NCI-H345 (cell line): Measurements from ENCODE around the gene CEP83.
A peak's percentile ranks its signal among the peaks of the same experiment; 100 is the strongest.
"Not testable (repeated sequence)": the region's sequence is repeated elsewhere in the genome, so short reads cannot be mapped to it uniquely, and the experiment has no call there.

Experiments
- DNase-seq: peaks from one replicate; lab custom pipeline; 2025; lab: John Stamatoyannopoulos, UW

CEP83 gene

DNA sequence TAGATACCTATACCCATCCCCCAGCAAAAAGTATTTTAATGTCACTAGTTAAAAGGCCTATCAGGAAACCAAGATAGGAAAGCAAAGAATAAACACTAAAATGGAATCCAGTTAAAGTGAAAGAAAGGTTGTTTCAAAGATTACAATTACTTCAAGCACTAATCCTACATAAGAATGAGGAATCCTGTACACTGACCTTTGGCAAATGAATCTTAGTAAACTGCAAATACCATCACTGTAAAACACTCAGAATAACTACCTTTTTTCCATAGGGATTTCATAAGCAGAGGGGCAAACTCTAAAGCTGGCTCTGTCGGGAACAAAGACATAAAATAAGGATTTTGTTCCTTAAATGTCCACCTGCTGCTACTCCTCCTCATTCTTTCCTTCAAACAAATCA lies 25.9 kb downstream of the CEP83 start:
- no peak for DNase-seq

DNA sequence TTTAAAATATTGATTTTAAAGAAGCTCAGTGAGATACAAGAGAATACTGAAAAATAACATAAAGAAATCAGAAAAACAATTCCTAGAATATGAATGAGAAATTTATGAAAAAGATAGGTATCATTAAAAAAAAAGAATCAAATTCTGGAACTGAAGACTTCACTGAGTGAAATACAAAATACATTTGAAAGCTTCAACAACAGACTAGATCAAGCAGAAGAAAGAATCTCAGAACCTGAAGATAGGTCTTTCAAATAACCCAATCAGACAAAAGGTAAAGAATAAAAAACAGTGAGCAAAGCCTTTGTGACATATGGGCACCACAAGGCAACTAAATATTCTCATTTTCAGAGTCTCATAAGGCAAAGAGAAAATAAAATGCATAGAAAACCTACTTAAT lies 29.4 kb downstream of the CEP83 start:
- DNase-seq = no peak

DNA sequence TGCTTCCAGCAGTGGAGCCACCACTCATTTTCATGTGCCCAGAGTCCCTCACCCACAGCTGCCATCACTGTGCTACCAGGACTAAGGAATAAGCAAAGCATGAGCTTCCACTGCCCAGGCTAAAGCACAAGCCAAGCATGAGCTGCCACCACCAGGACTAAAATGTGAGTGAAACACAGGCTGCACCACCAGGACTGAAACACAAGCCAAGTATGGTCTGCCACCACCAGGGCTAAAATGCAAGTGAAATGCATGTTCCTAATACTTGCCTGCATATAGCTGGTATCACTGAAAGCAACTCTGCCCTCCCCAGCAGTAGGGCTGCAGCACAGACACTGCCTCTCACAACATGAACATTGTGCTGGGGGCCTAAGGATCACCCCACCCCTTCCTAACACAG lies 30.0 kb downstream of the CEP83 start:
- DNase-seq = no peak

DNA sequence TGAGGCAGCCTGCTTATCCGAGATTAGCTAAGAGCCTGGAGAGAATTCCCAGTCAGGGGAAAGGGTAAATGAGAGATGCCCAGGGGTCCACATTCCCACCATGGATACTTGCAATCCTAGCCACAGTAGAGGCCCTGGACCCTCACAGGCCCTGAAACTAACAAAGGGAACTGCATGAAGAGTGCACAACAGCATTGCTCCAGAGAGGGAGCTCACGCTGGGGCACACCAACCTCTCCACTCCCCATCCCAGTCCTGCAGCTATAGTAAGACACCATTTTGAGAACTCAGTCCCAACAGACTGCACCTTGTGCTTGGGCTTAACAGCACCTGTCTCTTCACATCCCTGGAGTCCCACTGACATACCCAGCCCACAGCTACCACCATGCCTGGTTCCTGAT lies 30.5 kb downstream of the CEP83 start:
- no peak for DNase-seq

DNA sequence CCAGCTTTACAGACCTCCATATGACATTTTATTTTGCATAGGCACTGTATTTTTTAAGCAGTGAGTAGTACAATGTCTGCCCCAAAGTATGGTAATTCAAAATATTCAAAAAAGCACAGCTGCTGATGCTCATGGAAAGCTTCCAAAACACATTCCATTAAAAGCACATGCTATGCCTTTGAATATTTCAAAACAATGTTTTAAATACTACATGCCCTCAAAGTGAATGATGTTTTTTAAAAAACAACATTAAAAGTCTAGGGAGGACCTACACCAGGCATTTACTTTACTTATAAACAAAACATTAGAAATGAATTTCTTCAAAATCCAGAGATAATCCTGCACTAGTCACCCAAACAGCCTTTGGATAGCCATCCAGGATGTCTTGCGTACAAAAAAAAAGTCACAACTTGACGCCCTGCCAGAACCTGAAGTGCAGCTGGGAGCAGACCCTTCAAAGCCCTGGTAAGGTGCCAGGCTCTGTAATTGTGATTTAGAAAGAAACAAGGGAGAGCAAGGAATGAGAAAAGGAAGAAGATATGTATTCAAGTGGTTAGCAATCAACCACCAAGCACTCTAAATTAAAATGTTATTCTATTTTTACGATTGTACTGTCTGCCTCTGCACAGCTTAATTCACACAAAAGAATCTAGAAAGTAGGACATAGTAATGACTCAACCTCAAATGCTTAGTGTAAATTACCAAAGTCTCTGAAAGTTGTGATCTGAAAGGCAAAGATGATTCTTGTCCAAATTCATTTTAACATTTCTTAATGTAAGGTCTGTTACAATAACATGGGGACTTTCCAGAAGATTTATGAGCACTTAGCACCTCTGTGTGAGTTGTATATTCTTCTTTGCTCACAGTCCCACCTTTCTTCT lies 31.9 kb downstream of the CEP83 start:
- peak; percentile 56 for DNase-seq

DNA sequence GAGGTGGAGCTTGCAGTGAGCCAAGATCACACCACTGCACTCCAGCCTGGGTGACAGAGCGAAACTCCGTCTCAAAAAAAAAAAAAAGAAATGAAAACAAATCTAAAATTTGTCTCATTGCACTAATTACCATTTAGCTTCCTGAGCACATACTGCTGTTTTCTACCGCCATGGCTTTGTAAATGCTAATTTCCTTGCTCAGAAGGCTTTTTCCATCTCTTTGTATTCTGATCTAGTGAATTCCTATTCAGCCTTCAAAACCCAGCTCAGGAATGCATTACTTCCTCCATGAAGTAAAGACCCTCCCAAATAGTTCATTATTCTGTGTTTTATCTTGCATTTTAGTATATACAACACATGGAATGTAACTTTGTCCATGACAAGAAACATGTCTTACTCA lies 33.6 kb downstream of the CEP83 start:
- no peak for DNase-seq

GRCh38 chr12:94424830-94425229 lies 34.8 kb downstream of the CEP83 start:
- not testable (repeated sequence) for DNase-seq

DNA sequence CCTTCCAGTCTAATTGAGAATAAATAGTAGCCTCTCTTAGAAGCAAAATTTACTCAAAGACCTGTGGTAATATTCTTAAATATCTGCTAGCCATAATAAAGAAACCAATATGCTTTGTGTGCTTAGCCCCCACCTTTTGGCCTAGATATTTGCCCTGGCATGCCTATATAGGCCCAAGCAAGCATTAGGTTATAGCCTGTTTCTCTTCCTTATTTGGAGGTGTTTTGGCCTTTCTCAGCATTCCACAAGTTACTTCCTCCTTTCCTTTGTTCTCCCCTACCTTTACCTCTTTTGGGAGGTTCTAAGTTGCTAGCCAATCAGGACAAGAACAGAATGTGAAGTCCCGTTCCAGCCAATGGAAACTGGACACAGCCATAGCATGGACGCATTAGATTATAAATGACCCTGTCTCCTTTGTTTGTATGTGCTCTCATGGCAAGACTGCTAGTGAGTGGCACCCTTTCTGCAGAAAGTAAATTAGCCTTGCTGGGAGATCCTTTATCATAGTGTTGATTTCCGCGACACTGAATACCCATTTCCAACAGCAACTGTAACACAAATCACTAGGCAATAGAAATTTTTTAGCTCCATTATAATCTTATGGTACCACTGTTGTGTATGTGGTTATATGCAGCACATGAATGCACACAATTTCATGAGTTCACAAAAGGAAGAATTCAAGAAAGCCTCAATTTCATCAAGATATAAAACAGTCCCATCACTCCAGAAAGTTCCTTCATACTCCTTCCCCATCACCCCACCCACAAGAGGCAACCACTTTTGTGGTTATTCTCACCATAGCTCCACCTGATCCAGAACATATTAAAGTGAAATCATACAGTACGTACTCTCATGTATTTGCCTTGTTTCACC lies 37.6 kb downstream of the CEP83 start:
- no peak for DNase-seq

DNA sequence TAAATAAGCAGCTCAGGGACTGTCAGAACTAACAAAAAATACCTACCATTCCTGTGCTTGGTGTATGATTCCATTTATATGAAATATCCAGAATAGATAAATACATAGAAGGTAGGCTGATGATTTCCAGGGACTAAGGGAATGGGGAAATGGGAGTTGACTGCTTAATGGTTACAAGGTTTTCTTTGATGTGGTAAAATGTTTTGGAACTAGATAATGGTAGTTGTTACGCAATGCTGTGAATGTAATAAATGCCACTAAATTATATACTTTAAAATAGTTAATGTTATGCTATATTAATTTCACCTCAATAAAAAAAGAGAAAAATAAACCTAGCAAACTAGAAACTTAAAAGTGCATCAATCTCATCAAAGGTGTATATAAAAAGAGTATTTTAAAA lies 41.1 kb downstream of the CEP83 start:
- no peak for DNase-seq

DNA sequence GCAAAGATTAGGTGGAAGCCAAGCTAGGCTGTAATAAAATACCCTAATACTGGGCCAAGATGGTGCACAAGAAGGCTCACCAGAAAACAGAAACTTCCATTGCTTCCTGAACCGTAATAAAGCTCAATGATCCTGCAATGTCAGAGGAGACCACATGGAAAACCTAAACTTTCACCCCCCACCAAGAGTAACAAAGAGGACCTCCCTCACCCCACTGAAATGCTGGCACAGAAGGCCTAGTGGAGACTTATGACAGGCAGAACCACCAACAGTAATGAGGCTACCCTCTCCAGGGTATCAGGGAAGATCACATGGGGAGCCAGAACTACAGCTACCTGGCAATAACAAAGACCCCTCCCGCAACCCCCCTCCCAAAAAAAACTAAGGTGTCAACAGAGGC lies 43.1 kb downstream of the CEP83 start:
- DNase-seq = no peak

DNA sequence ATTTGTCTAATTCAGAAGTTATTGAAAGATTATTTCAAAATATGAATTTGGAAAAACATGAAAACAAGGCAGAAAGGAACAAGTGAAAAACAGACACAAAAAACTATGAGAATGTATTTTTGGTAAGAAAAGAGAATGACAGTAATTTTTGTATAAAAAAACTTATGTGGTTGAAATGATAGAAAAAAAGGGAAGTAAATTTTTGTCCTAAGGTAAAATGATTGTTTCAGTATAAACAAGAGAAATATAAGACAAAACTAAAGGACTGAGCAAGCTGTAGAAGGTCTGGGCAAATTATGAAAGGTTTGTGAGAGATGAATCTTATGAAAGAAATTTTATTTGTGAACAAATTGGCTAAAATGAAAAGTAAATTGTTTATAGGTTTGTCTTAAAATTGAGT lies 44.6 kb downstream of the CEP83 start:
- no peak for DNase-seq

DNA sequence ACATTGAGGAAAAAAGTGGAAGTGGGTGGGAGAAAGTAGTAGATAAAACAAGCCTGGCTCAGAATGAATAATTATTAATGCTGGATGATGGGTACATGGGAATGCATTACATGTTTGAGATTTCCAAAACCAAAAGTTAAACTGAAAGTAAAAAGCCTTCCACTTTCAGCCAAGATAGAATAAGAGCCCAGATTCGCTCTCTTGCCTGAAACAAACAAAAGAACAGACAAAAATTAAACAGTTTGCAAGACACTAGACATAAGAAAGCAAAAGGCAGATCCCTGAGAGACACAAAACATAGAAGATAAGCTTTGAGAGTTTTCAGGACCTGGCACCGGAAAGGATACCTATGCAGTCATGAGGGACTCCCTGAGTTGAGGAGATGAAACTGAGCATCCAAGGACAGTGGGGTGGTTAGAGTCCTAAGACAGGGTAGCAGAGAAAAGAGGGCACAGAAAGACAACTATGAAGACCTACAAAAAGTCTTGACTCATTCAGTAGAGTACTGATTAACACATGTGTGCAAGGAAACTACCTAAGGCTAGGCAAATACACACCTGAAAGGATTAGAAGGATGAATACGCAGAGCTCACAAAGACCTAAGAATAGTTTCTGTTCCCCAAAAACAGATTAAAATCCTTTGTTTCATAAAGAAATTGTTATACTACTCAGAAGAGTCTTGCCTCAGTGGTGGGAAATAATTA lies 54.1 kb downstream of the CEP83 start:
- DNase-seq = no peak

- DNase-seq = no peak
Measured at GRCh38 chr12:94404854-94405253, 54.8 kb downstream of the CEP83 start.

- no peak for DNase-seq
Measured at GRCh38 chr12:94401326-94401725, 58.3 kb downstream of the CEP83 start.

DNA sequence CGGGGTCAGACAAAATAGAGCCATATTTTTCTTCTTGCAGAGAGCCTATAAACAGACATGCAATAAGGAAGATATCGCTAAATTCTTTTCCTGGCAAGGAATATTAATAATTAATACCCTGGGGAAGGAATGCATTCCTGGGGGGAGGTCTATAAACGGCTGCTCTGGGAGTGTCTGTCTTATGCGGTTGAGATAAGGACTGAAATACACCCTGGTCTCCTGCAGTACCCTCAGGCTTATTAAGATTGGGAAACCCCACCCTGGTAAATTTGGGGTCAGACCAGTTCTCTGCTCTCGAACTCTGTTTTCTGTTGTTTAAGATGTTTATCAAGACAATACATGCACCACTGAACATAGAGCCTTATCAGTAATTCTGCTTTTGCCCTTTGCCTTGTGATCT lies 61.0 kb downstream of the CEP83 start:
- not testable (repeated sequence) for DNase-seq

DNA sequence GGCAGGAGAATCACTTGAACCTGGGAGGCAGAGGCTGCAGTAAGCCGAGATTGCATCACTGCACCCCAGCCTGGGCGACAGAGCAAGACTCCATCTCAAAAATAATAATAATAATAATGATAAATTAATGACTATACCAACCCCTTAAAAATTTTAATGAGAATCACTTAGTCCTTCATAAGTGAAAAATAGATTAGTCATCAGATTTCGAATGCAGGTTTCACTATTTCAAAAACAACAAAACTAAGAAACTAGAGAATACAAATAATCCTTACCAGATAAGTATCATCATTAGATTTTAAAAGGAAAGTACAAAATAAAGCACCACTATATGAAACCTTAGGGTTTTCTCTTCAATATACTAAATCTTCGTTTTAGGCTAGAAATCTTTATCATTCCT lies 62.3 kb downstream of the CEP83 start:
- DNase-seq = no peak

- DNase-seq = not testable (repeated sequence)
Measured at GRCh38 chr12:94396014-94396413, 63.7 kb downstream of the CEP83 start.

GRCh38 chr12:94390130-94390485 lies 69.6 kb downstream of the CEP83 start:
- DNase-seq = no peak

GRCh38 chr12:94389482-94390129 lies 70.1 kb downstream of the CEP83 start:
- not testable (repeated sequence) for DNase-seq

GRCh38 chr12:94386422-94386821 lies 73.2 kb downstream of the CEP83 start:
- no peak for DNase-seq

GRCh38 chr12:94384030-94384429 lies 75.6 kb downstream of the CEP83 start:
- no peak for DNase-seq

GRCh38 chr12:94380507-94380906 lies 79.2 kb downstream of the CEP83 start:
- no peak for DNase-seq
